ENCODE results near the gene ST8SIA1.

ST8SIA1 gene

GRCh38 chr12:22332202-22332601 is 2.3 kb downstream of the ST8SIA1 start:
- DNase-seq (no peak), ATAC-seq (no peak)

- DNase-seq: no peak
- no peak for ATAC-seq
Measured at GRCh38 chr12:22329621-22330020, 4.9 kb downstream of the ST8SIA1 start.

GRCh38 chr12:22325218-22325617 is 9.3 kb downstream of the ST8SIA1 start:
- DNase-seq (no peak), ATAC-seq (no peak)

- DNase-seq: no peak
- no peak for ATAC-seq
Measured at GRCh38 chr12:22322091-22322490, 12.4 kb downstream of the ST8SIA1 start.

- ATAC-seq (peak; percentile 57), DNase-seq (no peak)
Measured at GRCh38 chr12:22321638-22322037, 12.9 kb downstream of the ST8SIA1 start.

- no peak for DNase-seq
- ATAC-seq: no peak
Measured at GRCh38 chr12:22321018-22321605, 13.4 kb downstream of the ST8SIA1 start.

- DNase-seq (no peak), ATAC-seq (no peak)
Measured at GRCh38 chr12:22318108-22318737, 16.3 kb downstream of the ST8SIA1 start.

GRCh38 chr12:22313963-22314330 is 20.6 kb downstream of the ST8SIA1 start:
- ATAC-seq (no peak), DNase-seq (no peak)

- ATAC-seq (no peak), DNase-seq (no peak)
Measured at GRCh38 chr12:22313286-22313962, 21.1 kb downstream of the ST8SIA1 start.

- DNase-seq (no peak), ATAC-seq (no peak)
Measured at GRCh38 chr12:22312336-22312735, 22.2 kb downstream of the ST8SIA1 start.

GRCh38 chr12:22310709-22311108 is 23.8 kb downstream of the ST8SIA1 start:
- DNase-seq (no peak), ATAC-seq (no peak)

- ATAC-seq: no peak
- no peak for DNase-seq
Measured at GRCh38 chr12:22310275-22310674, 24.2 kb downstream of the ST8SIA1 start.

- DNase-seq (no peak), ATAC-seq (no peak)
Measured at GRCh38 chr12:22307811-22308210, 26.7 kb downstream of the ST8SIA1 start.

GRCh38 chr12:22306311-22306710 is 28.2 kb downstream of the ST8SIA1 start:
- DNase-seq (no peak), ATAC-seq (no peak)

- DNase-seq (no peak), ATAC-seq (no peak)
Measured at GRCh38 chr12:22304341-22304740, 30.2 kb downstream of the ST8SIA1 start.

GRCh38 chr12:22299294-22299912 is 35.1 kb downstream of the ST8SIA1 start:
- DNase-seq: no peak

GRCh38 chr12:22289250-22289649 is 45.3 kb downstream of the ST8SIA1 start:
- DNase-seq (no peak), ATAC-seq (no peak)

More at GRCh38 chr12:22299294-22299912, 35.1 kb downstream of the ST8SIA1 start:
- ATAC-seq: no peak

GRCh38 chr12:22287776-22288621 is 46.5 kb downstream of the ST8SIA1 start:
- DNase-seq (peak; percentile 16), ATAC-seq (peak; percentile 51)

GRCh38 chr12:22287101-22287500 is 47.4 kb downstream of the ST8SIA1 start:
- DNase-seq (no peak), ATAC-seq (no peak)

- ATAC-seq (no peak), DNase-seq (no peak)
Measured at GRCh38 chr12:22286569-22286968, 47.9 kb downstream of the ST8SIA1 start.

GRCh38 chr12:22285846-22286245 is 48.7 kb downstream of the ST8SIA1 start:
- DNase-seq (no peak), ATAC-seq (no peak)

- ATAC-seq: no peak
- DNase-seq: no peak
Measured at GRCh38 chr12:22284871-22285270, 49.6 kb downstream of the ST8SIA1 start.
